Measurements from ENCODE around the gene CDK5RAP2.

CDK5RAP2 gene

GRCh38 chr9:120480707-120481106, 99.3 kb downstream of the CDK5RAP2 start:
- Histone ChIP-seq H3K4me2 (no peak overlapping the region), H3K27me3 (no peaks in the 10 kb centered on the region), H3K4me3 (no peak overlapping the region), H3K9ac (no peak overlapping the region), H3K9me3 (replicated peaks in 1 of 11) (no peaks in the 10 kb centered on the region), H3K4me1 (peaks cover 0 to 21% (median 8%) of the 10 kb centered on the region in 10 experiments; a peak in 12 of 20 replicates), H3K27ac (no peak overlapping the region), H3K36me3 (peaks cover 42 to 100% (median 85%) of the 10 kb centered on the region in 11 experiments), H4K20me1 (peaks cover 0 to 5% (median 0%) of the 10 kb centered on the region in 11 experiments; a peak in 3 of 22 replicates)
- no peak for TF ChIP-seq Cebpa-rat (IDR thresholded peaks at IDR 0.05)

DNA sequence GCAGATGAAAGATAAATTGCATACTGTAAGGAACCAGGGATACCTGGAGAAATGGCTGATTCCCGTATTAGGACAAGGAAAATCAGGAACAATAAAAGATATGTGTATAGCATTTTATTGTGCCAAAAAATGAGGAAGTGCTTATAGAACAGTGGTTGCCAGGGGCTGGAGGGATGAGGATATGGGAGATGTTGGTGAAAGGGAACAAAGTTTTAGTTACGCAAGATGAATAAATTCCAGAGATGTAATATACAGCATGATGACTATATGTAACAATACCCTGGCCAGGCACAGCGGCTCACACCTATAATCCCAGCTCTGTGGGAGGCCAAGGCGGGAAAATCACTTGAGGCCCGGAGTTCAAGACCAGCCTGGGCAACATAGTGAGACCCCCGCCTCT, 101.8 kb downstream of the CDK5RAP2 start:
- H3K9me3 ChIP-seq (replicated peaks in 1 of 11): no peaks in the 10 kb centered on the region

GRCh38 chr9:120477534-120478001, 102.4 kb downstream of the CDK5RAP2 start:
- Histone ChIP-seq H3K9me3 (replicated peaks in 1 of 11) (no peaks in the 10 kb centered on the region), H3K36me3 (peaks cover 39 to 100% (median 85%) of the 10 kb centered on the region in 11 experiments), H3K27ac (no peak overlapping the region), H4K20me1 (peaks cover 0 to 5% (median 0%) of the 10 kb centered on the region in 11 experiments; a peak in 3 of 22 replicates), H3K4me3 (no peak overlapping the region), H3K9ac (no peak overlapping the region), H3K4me1 (peaks cover 0 to 28% (median 8%) of the 10 kb centered on the region in 10 experiments; a peak in 12 of 20 replicates), H3K4me2 (peak overlapping the region in 1 of 11 experiments; percentile 28; a peak in 2 of 22 replicates), H3K27me3 (no peaks in the 10 kb centered on the region)
- TF ChIP-seq Cebpa-rat (IDR thresholded peaks at IDR 0.05): no peak

More for the DNA sequence above, 101.8 kb downstream of the CDK5RAP2 start:
- H4K20me1 ChIP-seq: peaks cover 0 to 5% (median 0%) of the 10 kb centered on the region in 11 experiments; a peak in 3 of 22 replicates
- H3K36me3 ChIP-seq: peaks cover 38 to 100% (median 85%) of the 10 kb centered on the region in 11 experiments
- 0 out of 22 replicates have a peak, but pooled peaks of 1 of the 11 experiments have one; percentile 20 for TF ChIP-seq Cebpa-rat (IDR thresholded peaks at IDR 0.05)
- no peaks in the 10 kb centered on the region for H3K27me3 ChIP-seq
- peak overlapping the region in 2 of 11 experiments; percentile 31 to 32; a peak in 3 of 22 replicates for H3K27ac ChIP-seq
- peak overlapping the region in 5 of 11 experiments; percentile 4 to 59 (median 35); a peak in 9 of 22 replicates for H3K4me2 ChIP-seq
- no peak overlapping the region for H3K9ac ChIP-seq
- no peak overlapping the region for H3K4me3 ChIP-seq
- peaks cover 0 to 28% (median 8%) of the 10 kb centered on the region in 10 experiments; a peak in 12 of 20 replicates for H3K4me1 ChIP-seq

GRCh38 chr9:120475341-120475740, 104.6 kb downstream of the CDK5RAP2 start:
- H3K27ac ChIP-seq: no peak overlapping the region
- H3K4me3 ChIP-seq: no peak overlapping the region
- peaks cover 59 to 100% (median 86%) of the 10 kb centered on the region in 11 experiments for H3K36me3 ChIP-seq

GRCh38 chr9:120474591-120475243, 105.2 kb downstream of the CDK5RAP2 start:
- no peaks in the 10 kb centered on the region for H3K27me3 ChIP-seq
- peaks cover 64 to 100% (median 92%) of the 10 kb centered on the region in 11 experiments for H3K36me3 ChIP-seq
- H3K4me2 ChIP-seq: no peak overlapping the region
- H3K4me3 ChIP-seq: no peak overlapping the region
- H3K9ac ChIP-seq: no peak overlapping the region
- H3K4me1 ChIP-seq: peaks cover 0 to 20% (median 8%) of the 10 kb centered on the region in 10 experiments; a peak in 12 of 20 replicates
- peaks cover 0 to 5% (median 0%) of the 10 kb centered on the region in 11 experiments; a peak in 1 of 22 replicates for H4K20me1 ChIP-seq
- no peak for TF ChIP-seq Cebpa-rat (IDR thresholded peaks at IDR 0.05)
- H3K27ac ChIP-seq: no peak overlapping the region
- H3K9me3 ChIP-seq (replicated peaks in 1 of 11): no peaks in the 10 kb centered on the region

More at GRCh38 chr9:120475341-120475740, 104.6 kb downstream of the CDK5RAP2 start:
- Histone ChIP-seq H4K20me1 (peaks cover 0 to 5% (median 0%) of the 10 kb centered on the region in 11 experiments; a peak in 1 of 22 replicates), H3K4me2 (no peak overlapping the region), H3K27me3 (no peaks in the 10 kb centered on the region), H3K9me3 (replicated peaks in 1 of 11) (no peaks in the 10 kb centered on the region), H3K9ac (no peak overlapping the region), H3K4me1 (peaks cover 0 to 20% (median 8%) of the 10 kb centered on the region in 10 experiments; a peak in 12 of 20 replicates)
- no peak for TF ChIP-seq Cebpa-rat (IDR thresholded peaks at IDR 0.05)

DNA sequence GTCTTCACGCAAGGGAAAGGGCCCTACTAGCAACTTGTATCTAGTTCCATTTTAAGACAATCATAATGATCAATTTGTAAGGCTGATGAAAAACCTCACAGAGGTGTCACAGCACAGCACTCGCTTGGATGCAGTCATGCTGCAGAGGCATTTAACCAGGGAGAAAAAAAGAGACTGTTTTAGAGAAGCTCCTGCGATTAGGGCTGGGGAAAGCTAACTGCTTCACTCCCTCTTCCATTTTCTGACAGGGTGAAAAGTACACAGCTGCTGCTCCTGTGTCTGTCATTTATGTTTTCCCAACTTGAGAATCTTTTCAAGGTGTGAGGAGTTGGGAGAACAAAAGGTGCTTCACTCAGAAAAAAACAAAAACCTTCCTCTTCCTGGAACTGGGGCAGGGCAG, 106.4 kb downstream of the CDK5RAP2 start:
- H3K27ac ChIP-seq: peak overlapping the region in 1 of 11 experiments; percentile 3; a peak in 1 of 22 replicates
- no peak overlapping the region for H3K4me3 ChIP-seq
- H3K9ac ChIP-seq: no peak overlapping the region
- peaks cover 75 to 100% (median 98%) of the 10 kb centered on the region in 11 experiments for H3K36me3 ChIP-seq
- TF ChIP-seq Cebpa-rat (IDR thresholded peaks at IDR 0.05): no peak
- H3K9me3 ChIP-seq (replicated peaks in 1 of 11): no peaks in the 10 kb centered on the region
- H4K20me1 ChIP-seq: peaks cover 0 to 5% (median 0%) of the 10 kb centered on the region in 11 experiments; a peak in 1 of 22 replicates
- no peak overlapping the region for H3K4me2 ChIP-seq
- no peaks in the 10 kb centered on the region for H3K27me3 ChIP-seq
- H3K4me1 ChIP-seq: peaks cover 0 to 17% (median 7%) of the 10 kb centered on the region in 10 experiments; a peak in 12 of 20 replicates

GRCh38 chr9:120465685-120466407, 114.1 kb downstream of the CDK5RAP2 start:
- Histone ChIP-seq H3K27ac (no peak overlapping the region), H3K9me3 (replicated peaks in 1 of 11) (no peaks in the 10 kb centered on the region), H3K9ac (no peak overlapping the region), H3K36me3 (peaks cover 61 to 98% (median 95%) of the 10 kb centered on the region in 11 experiments), H3K4me2 (no peak overlapping the region), H3K27me3 (no peaks in the 10 kb centered on the region), H4K20me1 (no peaks in the 10 kb centered on the region), H3K4me3 (no peak overlapping the region), H3K4me1 (peaks cover 0 to 1% (median 0%) of the 10 kb centered on the region in 10 experiments; a peak in 1 of 20 replicates)
- no peak for TF ChIP-seq Cebpa-rat (IDR thresholded peaks at IDR 0.05)

DNA sequence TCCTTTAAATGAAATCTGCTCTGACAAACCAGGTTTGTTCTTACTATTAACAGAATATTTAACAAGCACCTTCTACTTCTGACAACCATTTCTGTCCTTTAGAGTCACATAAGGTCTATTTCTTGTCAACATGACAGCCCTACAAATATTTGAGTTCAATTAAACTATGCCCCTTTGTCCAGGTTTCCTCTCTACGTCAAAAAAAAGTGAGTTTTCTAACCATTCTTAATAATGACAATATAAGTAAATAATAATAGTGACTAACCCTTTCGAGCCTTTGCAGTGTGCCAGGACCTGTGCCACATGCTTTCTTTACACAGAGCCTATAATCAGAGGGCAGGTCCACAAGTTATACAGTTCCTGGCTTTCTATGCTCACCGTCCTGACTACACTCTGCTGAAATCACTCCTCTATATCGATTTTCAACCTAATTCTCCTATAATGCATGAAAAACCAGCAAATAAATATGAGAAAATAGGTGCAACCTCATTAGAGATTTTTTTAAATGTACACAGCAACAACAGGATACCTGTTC, 115.0 kb downstream of the CDK5RAP2 start:
- H4K20me1 ChIP-seq: no peaks in the 10 kb centered on the region
- no peaks in the 10 kb centered on the region for H3K27me3 ChIP-seq
- H3K9ac ChIP-seq: no peak overlapping the region
- TF ChIP-seq Cebpa-rat (IDR thresholded peaks at IDR 0.05): no peak
- no peak overlapping the region for H3K4me3 ChIP-seq
- H3K4me1 ChIP-seq: peaks cover 0 to 5% (median 0%) of the 10 kb centered on the region in 10 experiments; a peak in 1 of 20 replicates
- H3K9me3 ChIP-seq (replicated peaks in 1 of 11): no peaks in the 10 kb centered on the region
- no peak overlapping the region for H3K4me2 ChIP-seq
- no peak overlapping the region for H3K27ac ChIP-seq
- H3K36me3 ChIP-seq: peaks cover 56 to 98% (median 95%) of the 10 kb centered on the region in 11 experiments
